Muscle of leg (tissue), 11 donors: Measurements from ENCODE around the gene NHSL2. TPM values are rescaled to one million over a fixed set of nuclear protein-coding genes. Genes with fewer than 3 reads are reported as not detected.
"Not testable (repeated sequence)": the region's sequence is repeated elsewhere in the genome, so short reads cannot be mapped to it uniquely, and the experiment has no call there.

Experiments
- DNase-seq: peaks from one replicate; pipeline ENCODE4 v3.0.0; 2013
- H3K27ac ChIP-seq: one replicate; pipeline ENCODE4 v1.5.1; 2013; ENCODE audit warnings: mild to moderate bottlenecking, low read length, control low read depth
- H3K27me3 ChIP-seq: one replicate; pipeline ENCODE4 v1.6.1; 2013; ENCODE audit warnings: low read length; ENCODE audit not compliant: control insufficient read depth, insufficient read depth
- H3K36me3 ChIP-seq: one replicate; pipeline ENCODE4 v1.6.1; 2013; ENCODE audit warnings: low read length; ENCODE audit not compliant: control insufficient read depth, insufficient read depth
- H3K4me1 ChIP-seq: one replicate; pipeline ENCODE4 v1.6.1; 2013; ENCODE audit warnings: low read length; ENCODE audit not compliant: control insufficient read depth, insufficient read depth
- H3K4me3 ChIP-seq: one replicate; pipeline ENCODE4 v1.5.1; 2013; ENCODE audit warnings: low read length, control low read depth
- H3K9me3 ChIP-seq: replicated peaks from 2 replicates; pipeline ENCODE4 v1.6.1; 2013; ENCODE audit warnings: low read depth, low read length; ENCODE audit not compliant: control insufficient read depth
- WGBS: methylation state at CpG from one replicate; pipeline ENCODE4 v1.1.5; 2013; ENCODE audit warnings: missing lambda C conversion rate; ENCODE audit not compliant: insufficient coverage; 5-methylcytosine and 5-hydroxymethylcytosine counted together
- polyA plus RNA-seq, 8 donors: library from polyadenylated mRNA; unstranded; fragments of 120-200 nt; gene quantifications; one replicate each; pipeline versions ENCODE4 v1.2.1 to v1.2.3, GENCODE V29; 2013; ENCODE audit warnings: inconsistent platforms in 1 of 8, low replicate concordance in 1 of 8; ENCODE audit not compliant: insufficient read length in 8 of 8, insufficient read depth in 1 of 8
- total RNA-seq: library from RNA; stranded (reverse); fragments of 120-200 nt; gene quantifications from one replicate; pipeline ENCODE4 v1.2.4, GENCODE V29; 2013

Gene NHSL2
- total and polyA plus RNA-seq, 9 donors, result 6.6 to 11.1 (median 8.3) TPM

- 75% methylated on average over 8 of the region's 8 CpGs for WGBS
These were observed 138.1 kb downstream of the NHSL2 start for GRCh38 chrX:72048510-72049455.

GRCh38 chrX:72050011-72050410, 139.4 kb downstream of the NHSL2 start:
- Histone ChIP-seq H3K4me1 (peaks cover 2% of the 10 kb centered on the region), H3K27ac (no peak overlapping the region), H3K27me3 (peaks cover 52% of the 10 kb centered on the region), H3K36me3 (no peaks in the 10 kb centered on the region), H3K4me3 (no peak overlapping the region), H3K9me3 (no peaks in the 10 kb centered on the region)
- no peak for DNase-seq
- 67% methylated on average over 1 of the region's 5 CpGs for WGBS

More at GRCh38 chrX:72048510-72049455, 138.1 kb downstream of the NHSL2 start:
- Histone ChIP-seq H3K27ac (no peak overlapping the region), H3K36me3 (no peaks in the 10 kb centered on the region), H3K9me3 (no peaks in the 10 kb centered on the region), H3K4me3 (no peak overlapping the region), H3K4me1 (peaks cover 2% of the 10 kb centered on the region), H3K27me3 (peaks cover 52% of the 10 kb centered on the region)
- DNase-seq, result no peak

GRCh38 chrX:72051589-72051988, 140.9 kb downstream of the NHSL2 start:
- Histone ChIP-seq H3K27me3 (peaks cover 46% of the 10 kb centered on the region), H3K27ac (no peak overlapping the region), H3K9me3 (no peaks in the 10 kb centered on the region), H3K4me3 (no peak overlapping the region), H3K4me1 (no peaks in the 10 kb centered on the region), H3K36me3 (no peaks in the 10 kb centered on the region)
- 77% methylated on average over 2 of the region's 2 CpGs for WGBS
- DNase-seq, result no peak

- DNase-seq, result no peak
- no peak overlapping the region for H3K27ac ChIP-seq
- no peak overlapping the region for H3K4me3 ChIP-seq
- H3K9me3 ChIP-seq, result no peaks in the 10 kb centered on the region
- no peaks in the 10 kb centered on the region for H3K4me1 ChIP-seq
- H3K27me3 ChIP-seq, result peaks cover 46% of the 10 kb centered on the region
- H3K36me3 ChIP-seq, result no peaks in the 10 kb centered on the region
- WGBS, result no CpG with 5 or more reads among the region's 5 CpGs
These were observed 141.9 kb downstream of the NHSL2 start for GRCh38 chrX:72052415-72053090.

GRCh38 chrX:72053508-72053907, 142.9 kb downstream of the NHSL2 start:
- H3K4me1 ChIP-seq, result no peaks in the 10 kb centered on the region
- peaks cover 47% of the 10 kb centered on the region for H3K27me3 ChIP-seq
- 89% methylated on average over 4 of the region's 5 CpGs for WGBS
- no peak for DNase-seq
- H3K36me3 ChIP-seq, result no peaks in the 10 kb centered on the region
- H3K4me3 ChIP-seq, result no peak overlapping the region
- no peaks in the 10 kb centered on the region for H3K9me3 ChIP-seq
- H3K27ac ChIP-seq, result no peak overlapping the region

- no peaks in the 10 kb centered on the region for H3K4me1 ChIP-seq
- no peak overlapping the region for H3K4me3 ChIP-seq
- no peaks in the 10 kb centered on the region for H3K9me3 ChIP-seq
- no peak overlapping the region for H3K27ac ChIP-seq
- WGBS, result 49% methylated on average over 7 of the region's 19 CpGs
- H3K36me3 ChIP-seq, result no peaks in the 10 kb centered on the region
- no peak for DNase-seq
- H3K27me3 ChIP-seq, result peaks cover 43% of the 10 kb centered on the region
These were observed 144.3 kb downstream of the NHSL2 start for GRCh38 chrX:72054779-72055489.

GRCh38 chrX:72057331-72057730, 146.7 kb downstream of the NHSL2 start:
- H3K27ac ChIP-seq, result no peak overlapping the region
- 68% methylated on average over 2 of the region's 4 CpGs for WGBS
- H3K9me3 ChIP-seq, result no peaks in the 10 kb centered on the region
- H3K4me3 ChIP-seq, result no peak overlapping the region
- H3K27me3 ChIP-seq, result peaks cover 40% of the 10 kb centered on the region
- H3K4me1 ChIP-seq, result peaks cover 3% of the 10 kb centered on the region
- no peaks in the 10 kb centered on the region for H3K36me3 ChIP-seq
- no peak for DNase-seq

- no peaks in the 10 kb centered on the region for H3K36me3 ChIP-seq
- no peak overlapping the region for H3K27ac ChIP-seq
- H3K9me3 ChIP-seq, result no peaks in the 10 kb centered on the region
- no peak for DNase-seq
- H3K4me1 ChIP-seq, result peaks cover 5% of the 10 kb centered on the region
- no peak overlapping the region for H3K4me3 ChIP-seq
- peaks cover 40% of the 10 kb centered on the region for H3K27me3 ChIP-seq
- WGBS, result no CpG with 5 or more reads among the region's 1 CpG
These were observed 147.2 kb downstream of the NHSL2 start for GRCh38 chrX:72057849-72058248.

GRCh38 chrX:72058346-72058745, 147.7 kb downstream of the NHSL2 start:
- peaks cover 38% of the 10 kb centered on the region for H3K27me3 ChIP-seq
- not testable (repeated sequence) for DNase-seq

More at GRCh38 chrX:72058346-72058745, 147.7 kb downstream of the NHSL2 start:
- H3K36me3 ChIP-seq, H3K4me1 ChIP-seq, H3K9me3 ChIP-seq, H3K27ac ChIP-seq, H3K4me3 ChIP-seq: not testable (repeated sequence)
- 87% methylated on average over 11 of the region's 15 CpGs for WGBS
